ENCODE data around the gene DYDC1.

DNA sequence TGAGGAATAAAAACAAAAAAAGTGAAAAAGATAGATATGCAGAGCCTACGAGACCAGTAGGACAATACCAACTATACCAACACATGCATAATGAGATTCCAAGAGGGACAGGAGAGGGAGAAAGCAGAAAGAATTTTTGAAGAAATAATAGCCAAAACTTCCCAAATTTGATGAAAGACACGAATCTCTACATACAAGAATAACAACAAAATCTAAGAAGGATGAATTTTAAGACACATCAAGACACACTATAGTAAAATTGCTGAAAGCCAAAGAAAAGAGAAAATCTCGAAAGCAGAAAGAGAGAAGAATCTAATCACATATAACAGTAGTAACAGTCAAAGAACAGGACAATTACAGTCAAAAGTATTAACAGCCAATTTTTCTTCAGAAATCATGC, 59.6 kb downstream of the DYDC1 start:
- TF ChIP-seq, protein P1, sequence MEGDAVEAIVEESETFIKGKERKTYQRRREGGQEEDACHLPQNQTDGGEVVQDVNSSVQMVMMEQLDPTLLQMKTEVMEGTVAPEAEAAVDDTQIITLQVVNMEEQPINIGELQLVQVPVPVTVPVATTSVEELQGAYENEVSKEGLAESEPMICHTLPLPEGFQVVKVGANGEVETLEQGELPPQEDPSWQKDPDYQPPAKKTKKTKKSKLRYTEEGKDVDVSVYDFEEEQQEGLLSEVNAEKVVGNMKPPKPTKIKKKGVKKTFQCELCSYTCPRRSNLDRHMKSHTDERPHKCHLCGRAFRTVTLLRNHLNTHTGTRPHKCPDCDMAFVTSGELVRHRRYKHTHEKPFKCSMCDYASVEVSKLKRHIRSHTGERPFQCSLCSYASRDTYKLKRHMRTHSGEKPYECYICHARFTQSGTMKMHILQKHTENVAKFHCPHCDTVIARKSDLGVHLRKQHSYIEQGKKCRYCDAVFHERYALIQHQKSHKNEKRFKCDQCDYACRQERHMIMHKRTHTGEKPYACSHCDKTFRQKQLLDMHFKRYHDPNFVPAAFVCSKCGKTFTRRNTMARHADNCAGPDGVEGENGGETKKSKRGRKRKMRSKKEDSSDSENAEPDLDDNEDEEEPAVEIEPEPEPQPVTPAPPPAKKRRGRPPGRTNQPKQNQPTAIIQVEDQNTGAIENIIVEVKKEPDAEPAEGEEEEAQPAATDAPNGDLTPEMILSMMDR (IDR thresholded peaks at IDR 0.05): no peak
- no peak for TF ChIP-seq POLR2A (IDR thresholded peaks at IDR 0.05)
